WTC11 (cell line): Measurements from ENCODE around the gene ARL17A.
"Not testable (repeated sequence)": the region's sequence is repeated elsewhere in the genome, so short reads cannot be mapped to it uniquely, and the experiment has no call there.

Source experiments
- CTCF ChIP-seq: fragments of 200-600 bp; IDR thresholded peaks from 2 replicates; pipeline ENCODE4 v1.8.0; 2022; ENCODE audit warnings: antibody characterized with exemption
- FOXP1 ChIP-seq: sonication (generic); formaldehyde crosslinking; IDR thresholded peaks from 2 replicates; pipeline ENCODE4 v1.8.0; 2022; ENCODE audit warnings: missing genetic modification reagents, mild to moderate bottlenecking, moderate library complexity, borderline replicate concordance
- FOXP4 ChIP-seq: sonication (generic); formaldehyde crosslinking; IDR thresholded peaks from 2 replicates; pipeline ENCODE4 v1.8.0; 2022; ENCODE audit warnings: mild to moderate bottlenecking, missing genetic modification reagents
- JAZF1 ChIP-seq: fragments of 250-450 bp; sonication (Bioruptor Pico); IDR thresholded peaks from 2 replicates; pipeline ENCODE4 v1.9.0; 2021; ENCODE audit warnings: moderate library complexity, mild to moderate bottlenecking, inconsistent platforms
- NFATC4 ChIP-seq: fragments of 250-450 bp; sonication (Bioruptor Pico); IDR thresholded peaks from 2 replicates; pipeline ENCODE4 v1.9.0; 2021; ENCODE audit warnings: mild to moderate bottlenecking
- NR2C2 ChIP-seq: sonication (generic); formaldehyde crosslinking; IDR thresholded peaks from 2 replicates; pipeline ENCODE4 v1.8.0; 2022; ENCODE audit warnings: mild to moderate bottlenecking, missing genetic modification reagents
- STAT6 ChIP-seq: sonication (generic); formaldehyde crosslinking; conservative IDR thresholded peaks from 2 replicates; pipeline ENCODE4 v1.8.1; 2023; ENCODE audit warnings: mild to moderate bottlenecking, low read depth, missing genetic modification reagents, moderate library complexity
- TP53 ChIP-seq: sonication (generic); formaldehyde crosslinking; IDR thresholded peaks from 2 replicates; pipeline ENCODE4 v1.8.1; 2023; ENCODE audit warnings: mild to moderate bottlenecking, missing genetic modification reagents
- ZBTB43 ChIP-seq: sonication (generic); formaldehyde crosslinking; IDR thresholded peaks from 2 replicates; pipeline ENCODE4 v1.8.1; 2023; ENCODE audit warnings: mild to moderate bottlenecking, missing genetic modification reagents
- ZNF232 ChIP-seq: sonication (generic); formaldehyde crosslinking; IDR thresholded peaks from 2 replicates; pipeline ENCODE4 v1.8.0; 2022; ENCODE audit warnings: mild to moderate bottlenecking, missing genetic modification reagents

GRCh38 chr17:46548607-46549006, 30.9 kb downstream of the ARL17A start:
- not testable (repeated sequence) for TF ChIP-seq CTCF; ZNF232 (CRISPR knock-in tag); NR2C2 (CRISPR knock-in tag); NFATC4 (CRISPR knock-in tag); FOXP4 (CRISPR knock-in tag); JAZF1 (CRISPR knock-in tag); FOXP1 (CRISPR knock-in tag); ZBTB43 (CRISPR knock-in tag); STAT6 (CRISPR knock-in tag); TP53
